ENCODE data around the gene LMAN2.

LMAN2 gene

GRCh38 chr5:177299697-177300096 is 51.8 kb downstream of the LMAN2 start:
- Histone ChIP-seq H3K9ac (ENCODE audit: insufficient read length) (no peak overlapping the region), H3K27ac (no peak overlapping the region), H3K4me3 (no peak overlapping the region), H3K9me3 (ENCODE audit: low read depth, low read length) (no peaks in the 10 kb centered on the region), H3K36me3 (ENCODE audit: insufficient read depth, low read length) (peaks cover 8% of the 10 kb centered on the region; the same call in 1 of the 2 replicates)
- DNase-seq (ENCODE audit: low read depth, low spot score), result no peak
- TF ChIP-seq POLR2AphosphoS5 (IDR thresholded peaks at IDR 0.05; ENCODE audit: borderline replicate concordance, low read depth, low read length) (no peak), EZH2 (IDR thresholded peaks at IDR 0.05) (no peak)

DNA sequence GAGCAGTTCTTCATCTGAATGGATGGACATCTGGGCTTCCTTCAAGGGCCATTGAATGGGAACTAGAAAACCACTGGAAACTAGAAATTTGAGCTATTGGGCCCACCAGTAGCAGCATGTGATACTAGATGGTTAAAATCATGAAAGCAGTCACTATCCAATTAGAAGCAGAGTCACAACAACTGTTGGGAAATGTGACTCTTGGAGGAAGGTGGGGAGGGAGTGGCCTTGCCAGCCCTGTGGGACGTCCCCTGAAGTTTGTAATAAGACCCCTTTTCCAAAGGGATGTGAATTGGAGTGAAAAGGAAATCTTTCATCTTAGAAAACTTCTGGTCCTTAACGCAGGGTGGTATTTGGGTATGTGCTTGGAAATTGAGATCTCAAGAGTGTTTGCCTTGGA is 53.5 kb downstream of the LMAN2 start:
- no peaks in the 10 kb centered on the region for H3K9me3 ChIP-seq (ENCODE audit: low read depth, low read length)
- TF ChIP-seq FOXP2 (optimal IDR thresholded peaks at IDR 0.05; ENCODE audit: control extremely low read depth, extremely low read length, insufficient read depth) (no peak), EZH2 (IDR thresholded peaks at IDR 0.05) (no peak), POLR2AphosphoS5 (IDR thresholded peaks at IDR 0.05; ENCODE audit: borderline replicate concordance, low read depth, low read length) (no peak)
- H3K4me3 ChIP-seq, result no peak overlapping the region
- no peak overlapping the region for H3K9ac ChIP-seq (ENCODE audit: insufficient read length)
- peaks cover 25% of the 10 kb centered on the region for H3K36me3 ChIP-seq (ENCODE audit: insufficient read depth, low read length)
- DNase-seq (ENCODE audit: low read depth, low spot score), result no peak
- H3K27ac ChIP-seq, result no peak overlapping the region

DNA sequence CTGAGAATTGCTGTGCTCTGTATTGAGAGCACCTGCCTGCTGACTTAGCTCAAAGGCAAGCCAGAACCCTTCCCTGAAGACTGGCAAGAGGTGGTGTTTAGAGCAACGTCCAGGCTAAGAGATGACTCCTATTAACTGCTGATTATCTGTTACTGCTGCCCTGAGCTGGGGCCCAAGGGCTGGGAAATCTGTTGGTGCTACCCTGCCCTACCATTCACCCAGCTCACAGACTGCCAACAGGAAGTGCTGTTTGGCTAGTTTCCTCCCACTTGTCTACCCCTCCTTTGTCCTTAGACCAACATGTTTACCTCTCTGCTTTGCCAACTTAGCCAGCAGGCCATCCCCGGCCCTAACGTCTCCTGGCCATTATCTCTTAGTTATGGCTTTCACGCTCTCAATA is 54.9 kb downstream of the LMAN2 start:
- H3K4me3 ChIP-seq, result no peak overlapping the region
- H3K9ac ChIP-seq (ENCODE audit: insufficient read length), result no peak overlapping the region
- H3K9me3 ChIP-seq (ENCODE audit: low read depth, low read length), result no peaks in the 10 kb centered on the region
- peaks cover 38% of the 10 kb centered on the region for H3K36me3 ChIP-seq (ENCODE audit: insufficient read depth, low read length)
- DNase-seq (ENCODE audit: low read depth, low spot score), result no peak
- no peak overlapping the region for H3K27ac ChIP-seq
- TF ChIP-seq EZH2 (IDR thresholded peaks at IDR 0.05) (no peak), POLR2AphosphoS5 (IDR thresholded peaks at IDR 0.05; ENCODE audit: borderline replicate concordance, low read depth, low read length) (no peak), FOXP2 (optimal IDR thresholded peaks at IDR 0.05; ENCODE audit: control extremely low read depth, extremely low read length, insufficient read depth) (no peak)

GRCh38 chr5:177295924-177296323 is 55.5 kb downstream of the LMAN2 start:
- Histone ChIP-seq H3K27ac (no peak overlapping the region), H3K4me3 (no peak overlapping the region), H3K9me3 (ENCODE audit: low read depth, low read length) (no peaks in the 10 kb centered on the region), H3K36me3 (ENCODE audit: insufficient read depth, low read length) (peaks cover 41% of the 10 kb centered on the region), H3K9ac (ENCODE audit: insufficient read length) (no peak overlapping the region)
- DNase-seq (ENCODE audit: low read depth, low spot score), result no peak
- no peak for TF ChIP-seq FOXP2 (optimal IDR thresholded peaks at IDR 0.05; ENCODE audit: control extremely low read depth, extremely low read length, insufficient read depth)
- no peak for TF ChIP-seq EZH2 (IDR thresholded peaks at IDR 0.05)
- no peak for TF ChIP-seq POLR2AphosphoS5 (IDR thresholded peaks at IDR 0.05; ENCODE audit: borderline replicate concordance, low read depth, low read length)

DNA sequence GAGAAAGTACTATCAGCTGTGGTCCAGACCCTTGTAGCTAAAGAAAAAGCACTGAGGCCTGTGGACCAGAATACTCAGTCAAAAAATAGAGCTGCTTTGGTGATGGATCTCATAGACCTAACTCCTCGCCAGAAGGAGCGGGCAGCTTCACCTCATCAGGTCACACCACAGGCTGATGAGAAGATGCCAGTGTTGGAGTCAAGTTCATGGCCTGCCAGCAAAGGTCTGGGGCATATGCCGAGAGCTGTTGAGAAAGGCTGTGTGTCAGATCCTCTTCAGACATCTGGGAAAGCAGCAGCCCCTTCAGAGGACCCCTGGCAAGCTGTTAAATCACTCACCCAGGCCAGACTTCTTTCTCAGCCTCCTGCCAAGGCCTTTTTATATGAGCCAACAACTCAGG is 56.8 kb downstream of the LMAN2 start:
- no peak overlapping the region for H3K9ac ChIP-seq (ENCODE audit: insufficient read length)
- H3K27ac ChIP-seq, result no peak overlapping the region
- H3K36me3 ChIP-seq (ENCODE audit: insufficient read depth, low read length), result peaks cover 47% of the 10 kb centered on the region
- H3K4me3 ChIP-seq, result no peak overlapping the region
- DNase-seq (ENCODE audit: low read depth, low spot score), result no peak
- no peaks in the 10 kb centered on the region for H3K9me3 ChIP-seq (ENCODE audit: low read depth, low read length)
- no peak for TF ChIP-seq EZH2 (IDR thresholded peaks at IDR 0.05)
- no peak for TF ChIP-seq FOXP2 (optimal IDR thresholded peaks at IDR 0.05; ENCODE audit: control extremely low read depth, extremely low read length, insufficient read depth)
- no peak for TF ChIP-seq POLR2AphosphoS5 (IDR thresholded peaks at IDR 0.05; ENCODE audit: borderline replicate concordance, low read depth, low read length)

DNA sequence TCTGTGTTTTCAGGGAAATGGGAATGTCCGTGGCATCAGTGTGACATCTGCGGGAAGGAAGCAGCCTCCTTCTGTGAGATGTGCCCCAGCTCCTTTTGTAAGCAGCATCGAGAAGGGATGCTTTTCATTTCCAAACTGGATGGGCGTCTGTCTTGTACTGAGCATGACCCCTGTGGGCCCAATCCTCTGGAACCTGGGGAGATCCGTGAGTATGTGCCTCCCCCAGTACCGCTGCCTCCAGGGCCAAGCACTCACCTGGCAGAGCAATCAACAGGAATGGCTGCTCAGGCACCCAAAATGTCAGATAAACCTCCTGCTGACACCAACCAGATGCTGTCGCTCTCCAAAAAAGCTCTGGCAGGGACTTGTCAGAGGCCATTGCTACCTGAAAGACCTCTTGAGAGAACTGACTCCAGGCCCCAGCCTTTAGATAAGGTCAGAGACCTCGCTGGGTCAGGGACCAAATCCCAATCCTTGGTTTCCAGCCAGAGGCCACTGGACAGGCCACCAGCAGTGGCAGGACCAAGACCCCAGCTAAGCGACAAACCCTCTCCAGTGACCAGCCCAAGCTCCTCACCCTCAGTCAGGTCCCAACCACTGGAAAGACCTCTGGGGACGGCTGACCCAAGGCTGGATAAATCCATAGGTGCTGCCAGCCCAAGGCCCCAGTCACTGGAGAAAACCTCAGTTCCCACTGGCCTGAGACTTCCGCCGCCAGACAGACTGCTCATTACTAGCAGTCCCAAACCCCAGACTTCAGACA is 57.5 kb downstream of the LMAN2 start:
- Histone ChIP-seq H3K36me3 (ENCODE audit: insufficient read depth, low read length) (peaks cover 52% of the 10 kb centered on the region), H3K27ac (no peak overlapping the region), H3K9ac (ENCODE audit: insufficient read length) (no peak overlapping the region), H3K4me3 (no peak overlapping the region), H3K9me3 (ENCODE audit: low read depth, low read length) (no peaks in the 10 kb centered on the region)
- no peak for DNase-seq (ENCODE audit: low read depth, low spot score)
- TF ChIP-seq EZH2 (IDR thresholded peaks at IDR 0.05) (no peak), POLR2AphosphoS5 (IDR thresholded peaks at IDR 0.05; ENCODE audit: borderline replicate concordance, low read depth, low read length) (no peak), FOXP2 (optimal IDR thresholded peaks at IDR 0.05; ENCODE audit: control extremely low read depth, extremely low read length, insufficient read depth) (no peak)

DNA sequence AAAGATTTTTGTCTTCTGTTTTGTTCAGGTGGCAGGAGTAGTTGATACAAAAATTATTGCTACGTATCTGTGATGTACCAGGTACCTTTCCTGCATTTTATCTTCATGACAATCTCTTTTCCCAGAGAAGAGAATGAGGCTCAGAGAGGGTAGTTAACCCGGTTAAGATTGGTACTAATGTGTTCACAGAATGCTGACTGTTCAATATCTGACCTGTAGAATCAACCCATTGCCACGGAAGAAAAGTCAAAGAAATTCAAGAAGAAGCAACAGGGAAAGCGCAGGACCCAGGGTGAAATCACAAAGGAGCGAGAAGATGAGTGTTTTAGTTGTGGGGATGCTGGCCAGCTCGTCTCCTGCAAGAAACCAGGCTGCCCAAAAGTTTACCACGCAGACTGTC is 59.7 kb downstream of the LMAN2 start:
- Histone ChIP-seq H3K36me3 (ENCODE audit: insufficient read depth, low read length) (peaks cover 57% of the 10 kb centered on the region), H3K4me3 (no peak overlapping the region), H3K9me3 (ENCODE audit: low read depth, low read length) (no peaks in the 10 kb centered on the region), H3K27ac (no peak overlapping the region), H3K9ac (ENCODE audit: insufficient read length) (no peak overlapping the region)
- TF ChIP-seq FOXP2 (optimal IDR thresholded peaks at IDR 0.05; ENCODE audit: control extremely low read depth, extremely low read length, insufficient read depth) (no peak), EZH2 (IDR thresholded peaks at IDR 0.05) (no peak), POLR2AphosphoS5 (IDR thresholded peaks at IDR 0.05; ENCODE audit: borderline replicate concordance, low read depth, low read length) (no peak)
- DNase-seq (ENCODE audit: low read depth, low spot score), result no peak

GRCh38 chr5:177290816-177291596 is 60.5 kb downstream of the LMAN2 start:
- Histone ChIP-seq H3K36me3 (ENCODE audit: insufficient read depth, low read length) (peaks cover 57% of the 10 kb centered on the region), H3K9ac (ENCODE audit: insufficient read length) (no peak overlapping the region), H3K4me3 (no peak overlapping the region), H3K9me3 (ENCODE audit: low read depth, low read length) (no peaks in the 10 kb centered on the region), H3K27ac (no peak overlapping the region)
- TF ChIP-seq POLR2AphosphoS5 (IDR thresholded peaks at IDR 0.05; ENCODE audit: borderline replicate concordance, low read depth, low read length), result no peak
- TF ChIP-seq FOXP2 (optimal IDR thresholded peaks at IDR 0.05; ENCODE audit: control extremely low read depth, extremely low read length, insufficient read depth), result no peak
- no peak for TF ChIP-seq EZH2 (IDR thresholded peaks at IDR 0.05)
- no peak for DNase-seq (ENCODE audit: low read depth, low spot score)
